ENCODE measurements around the gene RBFOX2. TPM values are rescaled to one million over a fixed set of nuclear protein-coding genes. Genes with fewer than 3 reads are reported as not detected.

Gene RBFOX2
- total and polyA plus RNA-seq, 2 donors (not counting 1 experiment from before 2014, with no cell fraction given) = 173 to 190 TPM

DNA sequence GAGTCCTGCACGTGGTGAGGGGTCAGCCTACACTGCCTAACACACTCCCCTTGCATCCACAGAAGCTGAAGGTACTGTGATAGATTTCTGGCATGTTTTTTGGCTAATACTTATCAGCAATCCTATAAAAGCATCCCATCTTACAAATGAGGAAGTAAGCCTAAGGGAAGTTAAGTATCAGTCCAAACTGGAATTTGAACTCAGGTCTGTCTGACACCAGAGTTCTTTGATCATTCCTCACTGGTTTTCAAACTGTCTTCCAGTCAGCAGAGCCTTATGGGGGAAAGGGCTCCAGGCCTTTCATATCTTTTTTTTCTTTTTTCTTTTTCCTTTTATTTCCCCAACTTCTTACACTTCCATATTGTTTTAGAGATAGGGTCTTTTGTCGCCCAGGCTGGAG is 105.6 kb downstream of the RBFOX2 start:
- Histone ChIP-seq H3K4me1 (ENCODE audit: control insufficient read depth, extremely low read depth, insufficient read depth, low read length) (peaks cover 20% of the 10 kb centered on the region), H3K9ac (ENCODE audit: insufficient read depth, low read length) (no peak overlapping the region), H3K27ac (ENCODE audit: insufficient read depth, low read length) (peak overlapping the region; percentile 51), H3K4me3 (replicated peaks in 1 of 4; ENCODE audit: control extremely low read depth in 1 of 4, insufficient read depth in 1 of 4, low read depth in 3 of 4, low read length in 4 of 4) (no peak overlapping the region), H3K27me3 (ENCODE audit: control insufficient read depth, insufficient read depth, low read length) (no peaks in the 10 kb centered on the region), H3K4me2 (ENCODE audit: extremely low read depth, insufficient read depth, low read length) (peak overlapping the region; percentile 40), H3K9me3 (ENCODE audit: control insufficient read depth, insufficient read depth, low read depth, low read length) (no peaks in the 10 kb centered on the region), H3K36me3 (ENCODE audit: control insufficient read depth, insufficient read depth, low read length) (no peaks in the 10 kb centered on the region), H2AFZ (ENCODE audit: low read length) (no peak overlapping the region), H3K79me2 (ENCODE audit: control insufficient read depth, insufficient read depth, low read length) (peaks cover 45% of the 10 kb centered on the region), H4K20me1 (ENCODE audit: control insufficient read depth, extremely low read depth, insufficient read depth, low read length) (no peaks in the 10 kb centered on the region)
- TF ChIP-seq EZH2 (IDR thresholded peaks at IDR 0.05; ENCODE audit: low read length, missing control alignments) = no peak
- TF ChIP-seq, protein P1, sequence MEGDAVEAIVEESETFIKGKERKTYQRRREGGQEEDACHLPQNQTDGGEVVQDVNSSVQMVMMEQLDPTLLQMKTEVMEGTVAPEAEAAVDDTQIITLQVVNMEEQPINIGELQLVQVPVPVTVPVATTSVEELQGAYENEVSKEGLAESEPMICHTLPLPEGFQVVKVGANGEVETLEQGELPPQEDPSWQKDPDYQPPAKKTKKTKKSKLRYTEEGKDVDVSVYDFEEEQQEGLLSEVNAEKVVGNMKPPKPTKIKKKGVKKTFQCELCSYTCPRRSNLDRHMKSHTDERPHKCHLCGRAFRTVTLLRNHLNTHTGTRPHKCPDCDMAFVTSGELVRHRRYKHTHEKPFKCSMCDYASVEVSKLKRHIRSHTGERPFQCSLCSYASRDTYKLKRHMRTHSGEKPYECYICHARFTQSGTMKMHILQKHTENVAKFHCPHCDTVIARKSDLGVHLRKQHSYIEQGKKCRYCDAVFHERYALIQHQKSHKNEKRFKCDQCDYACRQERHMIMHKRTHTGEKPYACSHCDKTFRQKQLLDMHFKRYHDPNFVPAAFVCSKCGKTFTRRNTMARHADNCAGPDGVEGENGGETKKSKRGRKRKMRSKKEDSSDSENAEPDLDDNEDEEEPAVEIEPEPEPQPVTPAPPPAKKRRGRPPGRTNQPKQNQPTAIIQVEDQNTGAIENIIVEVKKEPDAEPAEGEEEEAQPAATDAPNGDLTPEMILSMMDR (conservative IDR thresholded peaks at IDR 0.05 in 1 of 2, IDR thresholded peaks at IDR 0.05 in 1 of 2; ENCODE audit: low read depth in 1 of 2, low read length in 2 of 2) = no peak
- DNase-seq (ENCODE audit: low read depth in 2 of 2) = no peak

DNA sequence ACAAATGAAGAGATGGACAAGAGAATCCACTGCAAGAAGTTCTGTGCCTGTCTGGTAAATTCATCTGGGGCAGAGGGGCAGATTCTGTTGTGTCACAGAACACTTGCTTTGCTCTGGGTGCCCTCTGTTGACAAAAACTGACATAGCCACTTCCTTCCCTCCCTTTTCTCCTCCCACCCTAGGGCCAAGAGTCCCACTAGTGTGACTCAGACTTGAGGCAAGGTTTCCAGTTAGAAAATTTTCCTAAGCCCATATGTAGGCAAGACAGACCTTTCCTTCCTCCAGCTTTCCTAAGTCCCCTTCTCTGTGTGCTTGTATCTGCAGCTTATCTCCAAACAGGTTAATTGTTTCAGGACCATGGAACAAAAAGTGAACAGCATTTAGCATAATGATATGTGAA is 106.8 kb downstream of the RBFOX2 start:
- TF ChIP-seq EZH2 (IDR thresholded peaks at IDR 0.05; ENCODE audit: low read length, missing control alignments) = no peak
- TF ChIP-seq, protein P1 (conservative IDR thresholded peaks at IDR 0.05 in 1 of 2, IDR thresholded peaks at IDR 0.05 in 1 of 2; ENCODE audit: low read depth in 1 of 2, low read length in 2 of 2) = peak; percentile 57 to 63
- H3K4me3 ChIP-seq (replicated peaks in 1 of 4; ENCODE audit: control extremely low read depth in 1 of 4, insufficient read depth in 1 of 4, low read depth in 3 of 4, low read length in 4 of 4) = no peak overlapping the region
- no peaks in the 10 kb centered on the region for H3K9me3 ChIP-seq (ENCODE audit: control insufficient read depth, insufficient read depth, low read depth, low read length)
- H3K27me3 ChIP-seq (ENCODE audit: control insufficient read depth, insufficient read depth, low read length) = no peaks in the 10 kb centered on the region
- no peaks in the 10 kb centered on the region for H4K20me1 ChIP-seq (ENCODE audit: control insufficient read depth, extremely low read depth, insufficient read depth, low read length)
- peaks cover 20% of the 10 kb centered on the region for H3K4me1 ChIP-seq (ENCODE audit: control insufficient read depth, extremely low read depth, insufficient read depth, low read length)
- H3K36me3 ChIP-seq (ENCODE audit: control insufficient read depth, insufficient read depth, low read length) = no peaks in the 10 kb centered on the region
- H2AFZ ChIP-seq (ENCODE audit: low read length) = no peak overlapping the region
- peak overlapping the region; percentile 55 for H3K4me2 ChIP-seq (ENCODE audit: extremely low read depth, insufficient read depth, low read length)
- peak; percentile 87 to 93 for DNase-seq (ENCODE audit: low read depth in 2 of 2)
- H3K27ac ChIP-seq (ENCODE audit: insufficient read depth, low read length) = peak overlapping the region; percentile 21
- no peak overlapping the region for H3K9ac ChIP-seq (ENCODE audit: insufficient read depth, low read length)
- H3K79me2 ChIP-seq (ENCODE audit: control insufficient read depth, insufficient read depth, low read length) = peaks cover 56% of the 10 kb centered on the region

DNA sequence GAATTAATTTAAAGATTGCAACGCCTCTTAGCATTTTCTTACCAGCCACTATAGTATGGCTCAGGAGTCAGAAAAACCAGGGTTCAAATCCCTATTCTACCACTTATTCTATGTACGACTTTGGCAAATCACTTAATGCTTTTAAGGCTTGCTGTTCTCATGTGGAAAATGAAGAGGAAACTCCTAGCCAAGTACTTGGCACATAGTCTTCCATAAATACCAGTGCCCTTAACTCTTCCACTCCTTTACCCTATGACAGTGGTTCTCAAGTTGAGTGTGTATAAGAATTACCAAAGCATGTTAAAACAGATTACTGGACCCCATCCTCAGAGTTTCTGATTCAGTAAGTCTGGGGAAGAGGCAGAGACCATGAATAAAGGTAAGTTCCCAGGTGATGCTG is 107.6 kb downstream of the RBFOX2 start:
- Histone ChIP-seq H3K9me3 (ENCODE audit: control insufficient read depth, insufficient read depth, low read depth, low read length) (no peaks in the 10 kb centered on the region), H3K4me3 (replicated peaks in 1 of 4; ENCODE audit: control extremely low read depth in 1 of 4, insufficient read depth in 1 of 4, low read depth in 3 of 4, low read length in 4 of 4) (no peak overlapping the region), H3K9ac (ENCODE audit: insufficient read depth, low read length) (no peak overlapping the region), H3K4me2 (ENCODE audit: extremely low read depth, insufficient read depth, low read length) (no peak overlapping the region), H4K20me1 (ENCODE audit: control insufficient read depth, extremely low read depth, insufficient read depth, low read length) (no peaks in the 10 kb centered on the region), H3K27ac (ENCODE audit: insufficient read depth, low read length) (no peak overlapping the region), H2AFZ (ENCODE audit: low read length) (no peak overlapping the region), H3K36me3 (ENCODE audit: control insufficient read depth, insufficient read depth, low read length) (no peaks in the 10 kb centered on the region), H3K27me3 (ENCODE audit: control insufficient read depth, insufficient read depth, low read length) (no peaks in the 10 kb centered on the region), H3K4me1 (ENCODE audit: control insufficient read depth, extremely low read depth, insufficient read depth, low read length) (peaks cover 24% of the 10 kb centered on the region), H3K79me2 (ENCODE audit: control insufficient read depth, insufficient read depth, low read length) (peaks cover 63% of the 10 kb centered on the region)
- TF ChIP-seq, protein P1 (conservative IDR thresholded peaks at IDR 0.05 in 1 of 2, IDR thresholded peaks at IDR 0.05 in 1 of 2; ENCODE audit: low read depth in 1 of 2, low read length in 2 of 2) = no peak
- TF ChIP-seq EZH2 (IDR thresholded peaks at IDR 0.05; ENCODE audit: low read length, missing control alignments) = no peak
- no peak for DNase-seq (ENCODE audit: low read depth in 2 of 2)

Data from fibroblast of lung (primary cell).